Measurements from ENCODE around the gene PRR19.

PRR19 gene

DNA sequence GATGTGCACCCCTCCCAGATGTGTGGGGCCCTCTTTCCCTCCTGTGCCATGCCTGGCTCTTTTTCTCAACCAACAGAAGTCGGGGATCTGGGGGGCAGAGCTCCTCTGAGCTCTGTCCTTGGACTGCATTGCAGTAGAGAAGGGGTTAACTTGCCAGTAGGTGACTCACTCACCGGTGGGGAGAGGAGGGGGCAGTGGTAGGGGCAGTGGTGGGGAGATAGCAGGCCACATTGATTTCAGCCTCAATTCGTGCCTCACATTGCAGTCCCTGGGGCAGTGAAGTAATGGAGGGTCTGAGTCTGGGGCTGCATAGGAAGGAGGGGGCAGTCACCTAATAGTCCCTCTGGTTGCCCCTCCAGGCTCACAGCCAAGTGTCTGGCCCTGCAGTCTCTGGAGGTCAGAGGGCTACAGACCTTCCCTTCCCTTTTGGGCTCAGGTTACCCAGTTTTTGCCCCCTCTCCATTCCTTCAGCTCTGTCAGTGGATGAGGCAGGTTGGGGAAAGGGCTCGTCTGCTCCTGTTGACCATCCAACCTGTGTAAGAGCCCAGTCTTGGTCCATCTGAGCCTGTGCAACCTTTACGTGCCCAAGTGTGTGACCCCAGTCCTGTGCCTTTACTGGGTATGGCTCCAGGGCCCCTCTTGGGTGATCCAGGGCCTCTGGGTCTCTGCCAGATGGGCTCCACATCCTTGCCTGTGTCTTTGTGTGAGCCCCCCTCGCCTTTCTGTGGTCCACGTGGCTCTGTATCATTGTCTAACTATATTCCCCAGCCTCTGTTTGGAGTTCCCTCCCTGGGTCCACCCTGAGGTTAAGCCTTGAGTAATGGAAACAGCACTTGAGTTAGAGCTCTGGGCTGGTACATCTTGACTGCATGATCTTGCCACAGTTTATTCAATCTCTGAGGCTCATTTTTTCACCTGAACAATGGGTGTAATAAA lies 19.8 kb upstream of the PRR19 start:
- TF ChIP-seq, protein P1, sequence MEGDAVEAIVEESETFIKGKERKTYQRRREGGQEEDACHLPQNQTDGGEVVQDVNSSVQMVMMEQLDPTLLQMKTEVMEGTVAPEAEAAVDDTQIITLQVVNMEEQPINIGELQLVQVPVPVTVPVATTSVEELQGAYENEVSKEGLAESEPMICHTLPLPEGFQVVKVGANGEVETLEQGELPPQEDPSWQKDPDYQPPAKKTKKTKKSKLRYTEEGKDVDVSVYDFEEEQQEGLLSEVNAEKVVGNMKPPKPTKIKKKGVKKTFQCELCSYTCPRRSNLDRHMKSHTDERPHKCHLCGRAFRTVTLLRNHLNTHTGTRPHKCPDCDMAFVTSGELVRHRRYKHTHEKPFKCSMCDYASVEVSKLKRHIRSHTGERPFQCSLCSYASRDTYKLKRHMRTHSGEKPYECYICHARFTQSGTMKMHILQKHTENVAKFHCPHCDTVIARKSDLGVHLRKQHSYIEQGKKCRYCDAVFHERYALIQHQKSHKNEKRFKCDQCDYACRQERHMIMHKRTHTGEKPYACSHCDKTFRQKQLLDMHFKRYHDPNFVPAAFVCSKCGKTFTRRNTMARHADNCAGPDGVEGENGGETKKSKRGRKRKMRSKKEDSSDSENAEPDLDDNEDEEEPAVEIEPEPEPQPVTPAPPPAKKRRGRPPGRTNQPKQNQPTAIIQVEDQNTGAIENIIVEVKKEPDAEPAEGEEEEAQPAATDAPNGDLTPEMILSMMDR (conservative IDR thresholded peaks at IDR 0.05), result no peak
- TF ChIP-seq ZFX (IDR thresholded peaks at IDR 0.05), result no peak
- no peak overlapping the region; the same call in 1 of the 2 replicates for H3K27ac ChIP-seq

DNA sequence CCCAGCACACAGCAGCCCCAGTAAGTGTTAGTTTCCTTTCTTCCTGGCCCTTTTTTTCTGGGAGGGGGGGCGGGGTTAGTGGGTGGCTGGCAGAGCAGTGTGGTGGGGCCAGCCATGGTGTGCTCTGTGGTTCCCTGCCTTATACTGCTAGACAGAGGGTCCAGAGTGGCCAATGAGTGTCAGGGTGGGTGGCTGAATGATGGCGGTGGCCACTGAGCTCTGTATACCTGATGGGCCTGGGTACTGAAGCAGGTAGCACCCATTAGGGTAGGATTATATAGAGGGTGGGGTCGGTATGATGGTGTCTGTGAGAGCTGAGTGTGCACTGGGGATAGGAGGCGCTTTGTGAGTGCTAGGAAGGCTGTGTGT lies 19.1 kb upstream of the PRR19 start:
- TF ChIP-seq, protein P1 (conservative IDR thresholded peaks at IDR 0.05), result no peak
- TF ChIP-seq ZFX (IDR thresholded peaks at IDR 0.05), result no peak
- H3K27ac ChIP-seq, result peak overlapping the region; percentile 73

DNA sequence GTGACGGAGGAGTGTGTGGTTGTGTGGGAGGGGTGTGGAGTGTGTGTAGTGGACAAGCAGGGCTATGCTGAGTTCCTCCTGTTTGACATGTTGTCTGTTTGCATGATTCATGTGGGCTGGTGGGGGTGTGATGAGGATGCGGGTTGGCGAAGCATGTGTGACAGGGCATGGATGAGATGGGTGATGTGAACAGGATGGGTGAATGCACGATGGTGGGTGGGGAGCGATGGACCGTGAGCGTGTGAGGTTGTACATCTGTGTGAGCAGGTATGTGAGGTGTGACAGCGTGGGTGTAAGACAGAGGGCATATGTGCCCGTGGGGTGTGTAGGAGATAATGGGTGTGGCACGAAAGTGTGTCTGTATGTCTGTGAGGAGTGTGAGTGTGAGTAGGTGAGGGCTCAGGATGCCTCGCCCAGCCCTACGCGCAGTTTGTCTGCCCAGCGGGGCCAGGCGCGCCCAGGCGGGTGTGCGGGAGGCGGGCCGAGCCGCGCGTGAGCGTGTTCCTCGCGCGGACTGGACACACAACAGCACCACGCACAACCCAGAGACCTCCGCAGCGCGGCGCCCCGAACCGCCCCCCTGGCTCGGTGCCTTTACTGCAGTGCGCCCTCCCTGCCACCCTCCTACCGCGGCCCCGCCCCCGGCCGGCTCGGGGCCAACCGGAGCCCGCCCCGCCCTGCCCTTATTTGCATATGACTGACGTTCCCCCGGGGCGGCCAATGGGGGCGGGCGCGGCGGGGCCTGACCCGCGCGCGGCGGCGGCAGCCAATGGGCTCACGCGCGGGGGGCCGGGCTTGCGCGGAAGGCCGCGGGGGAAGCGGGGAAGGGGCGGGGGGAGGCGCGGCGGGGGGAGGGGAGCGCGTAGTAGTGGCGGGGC lies 18.5 kb upstream of the PRR19 start:
- TF ChIP-seq ZFX (IDR thresholded peaks at IDR 0.05), result no peak
- TF ChIP-seq, protein P1 (conservative IDR thresholded peaks at IDR 0.05), result no peak
- peak overlapping the region; percentile 73 for H3K27ac ChIP-seq

- TF ChIP-seq, protein P1 (conservative IDR thresholded peaks at IDR 0.05), result no peak
- TF ChIP-seq ZFX (IDR thresholded peaks at IDR 0.05), result no peak
- peak overlapping the region; percentile 73 for H3K27ac ChIP-seq
These were observed 17.8 kb upstream of the PRR19 start for GRCh38 chr19:42284066-42284501.

- TF ChIP-seq, protein P1 (conservative IDR thresholded peaks at IDR 0.05), result no peak
- no peak for TF ChIP-seq ZFX (IDR thresholded peaks at IDR 0.05)
- peak overlapping the region; percentile 73 for H3K27ac ChIP-seq
These were observed 17.2 kb upstream of the PRR19 start for GRCh38 chr19:42284591-42285341.

DNA sequence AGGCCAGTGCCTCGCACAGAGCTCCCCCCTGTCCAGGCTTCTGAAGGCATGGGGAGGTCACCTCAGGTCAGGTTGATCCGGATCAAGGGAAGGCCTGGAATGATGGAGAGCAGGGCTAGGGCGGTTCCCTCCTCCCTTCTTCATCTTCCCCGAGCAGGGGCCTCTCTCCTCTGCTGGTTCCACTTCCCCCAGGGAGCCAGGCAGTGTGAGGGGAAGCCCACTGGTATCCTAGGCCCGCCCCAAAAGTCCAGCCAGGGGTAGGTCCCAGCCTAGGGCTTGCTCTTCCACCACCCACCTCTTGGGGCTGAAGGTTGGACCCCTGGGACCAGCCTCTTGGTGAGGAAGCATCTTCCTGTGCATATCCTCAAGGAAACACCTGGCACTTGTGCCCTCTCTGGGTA lies 16.4 kb upstream of the PRR19 start:
- TF ChIP-seq, protein P1 (conservative IDR thresholded peaks at IDR 0.05), result no peak
- TF ChIP-seq ZFX (IDR thresholded peaks at IDR 0.05), result no peak
- no peak overlapping the region; the same call in 1 of the 2 replicates for H3K27ac ChIP-seq

Data from C4-2B (cell line).